DMS153 (cell line): Measurements from ENCODE around the gene WDR91.

Experiments used
- DNase-seq: peaks from one replicate; lab custom pipeline; 2025; lab: John Stamatoyannopoulos, UW

WDR91 gene

GRCh38 chr7:135160858-135161653 lies 50.3 kb downstream of the WDR91 start:
- DNase-seq, result no peak

- no peak for DNase-seq
These were observed 51.0 kb downstream of the WDR91 start for GRCh38 chr7:135160098-135160857.

- no peak for DNase-seq
These were observed 51.8 kb downstream of the WDR91 start for GRCh38 chr7:135159359-135160085.

- no peak for DNase-seq
These were observed 52.5 kb downstream of the WDR91 start for GRCh38 chr7:135158874-135159273.

GRCh38 chr7:135158141-135158655 lies 53.1 kb downstream of the WDR91 start:
- DNase-seq, result no peak

GRCh38 chr7:135156290-135156689 lies 55.0 kb downstream of the WDR91 start:
- no peak for DNase-seq

- no peak for DNase-seq
These were observed 56.6 kb downstream of the WDR91 start for GRCh38 chr7:135154734-135155133.

- DNase-seq, result no peak
These were observed 58.9 kb downstream of the WDR91 start for GRCh38 chr7:135152442-135152841.

GRCh38 chr7:135151533-135151932 lies 59.8 kb downstream of the WDR91 start:
- no peak for DNase-seq

GRCh38 chr7:135151132-135151531 lies 60.2 kb downstream of the WDR91 start:
- DNase-seq, result no peak

- DNase-seq, result no peak
These were observed 61.1 kb downstream of the WDR91 start for GRCh38 chr7:135150072-135150782.

GRCh38 chr7:135147899-135148721 lies 63.2 kb downstream of the WDR91 start, which contains the start of gene TMEM140:
TSS of gene TMEM140 (plus strand) at chr7:135148072. CDS start at chr7:135164442, 16,370 bp downstream.
- DNase-seq, result no peak

GRCh38 chr7:135147341-135147898 lies 63.9 kb downstream of the WDR91 start:
- DNase-seq, result no peak

GRCh38 chr7:135143885-135144668 lies 67.2 kb downstream of the WDR91 start:
- DNase-seq, result no peak
